Loucy (cell line): ENCODE data around the gene NHERF1.

Experiments used
- H2AFZ ChIP-seq: fragments of 200-600 bp; sonication (generic); 2 replicates; pipeline ENCODE4 v1.6.0; 2016; ENCODE audit warnings: antibody characterized with exemption, mild to moderate bottlenecking, low read length, moderate library complexity
- H3F3A ChIP-seq: fragments of 200-600 bp; 2 replicates; pipeline ENCODE4 v1.6.0; 2016; ENCODE audit warnings: antibody characterized with exemption, low read depth, mild to moderate bottlenecking
- H3K27me3 ChIP-seq: fragments of 200-600 bp; sonication (generic); 2 replicates; pipeline ENCODE4 v1.6.1; 2014; ENCODE audit warnings: low read length, mild to moderate bottlenecking; ENCODE audit not compliant: insufficient read depth, poor library complexity, severe bottlenecking
- H3K36me3 ChIP-seq: fragments of 200-600 bp; sonication (generic); 2 replicates; pipeline ENCODE4 v1.6.1; 2016; ENCODE audit warnings: low read length; ENCODE audit not compliant: insufficient read depth
- H3K4me1 ChIP-seq: fragments of 200-600 bp; sonication (generic); 2 replicates; pipeline ENCODE4 v1.5.1; 2014; ENCODE audit warnings: low read length, mild to moderate bottlenecking; ENCODE audit not compliant: insufficient read depth, poor library complexity, severe bottlenecking
- H3K4me2 ChIP-seq: fragments of 200-600 bp; sonication (generic); 2 replicates; pipeline ENCODE4 v1.6.0; 2014; ENCODE audit warnings: antibody characterized with exemption, low read length, low read depth, mild to moderate bottlenecking; ENCODE audit not compliant: poor library complexity, severe bottlenecking
- H3K4me3 ChIP-seq: fragments of 200-600 bp; sonication (generic); 2 replicates; pipeline ENCODE4 v1.5.1; 2014; ENCODE audit warnings: low read length, mild to moderate bottlenecking, mixed read lengths; ENCODE audit not compliant: poor library complexity, severe bottlenecking
- H3K79me2 ChIP-seq: fragments of 200-600 bp; sonication (generic); 2 replicates; pipeline ENCODE4 v1.6.1; 2014; ENCODE audit warnings: low read length; ENCODE audit not compliant: insufficient read depth
- H3K9ac ChIP-seq: fragments of 200-600 bp; sonication (generic); 2 replicates; pipeline ENCODE4 v1.6.0; 2014; ENCODE audit warnings: mild to moderate bottlenecking, low read depth, low read length, moderate library complexity; ENCODE audit not compliant: poor library complexity, severe bottlenecking
- H3K9me2 ChIP-seq: fragments of 200-600 bp; sonication (generic); replicated peaks from 2 replicates; pipeline ENCODE4 v1.6.1; 2016; ENCODE audit warnings: low read depth, low read length, mixed read lengths
- H3K9me3 ChIP-seq: fragments of 200-600 bp; sonication (generic); 2 replicates; pipeline ENCODE4 v1.6.1; 2014; ENCODE audit warnings: mild to moderate bottlenecking, antibody characterized with exemption, low read length, low read depth; ENCODE audit not compliant: insufficient read depth
- H4K20me1 ChIP-seq: fragments of 200-600 bp; sonication (generic); 2 replicates; pipeline ENCODE4 v1.6.0; 2014; ENCODE audit warnings: antibody characterized with exemption, low read length, mild to moderate bottlenecking; ENCODE audit not compliant: insufficient read depth, poor library complexity, severe bottlenecking
- CTCF ChIP-seq: fragments of 200-600 bp; sonication (generic); conservative IDR thresholded peaks from 2 replicates; pipeline ENCODE4 v1.5.1; 2014; ENCODE audit warnings: mild to moderate bottlenecking, antibody characterized with exemption, low read length
- EZH2phosphoT487 ChIP-seq: fragments of 200-600 bp; IDR thresholded peaks from 2 replicates; pipeline ENCODE4 v1.6.1; 2018; ENCODE audit warnings: antibody characterized with exemption, mild to moderate bottlenecking, moderate library complexity, borderline replicate concordance

NHERF1 gene

GRCh38 chr17:74733365-74734122 lies 14.9 kb upstream of the NHERF1 start:
- TF ChIP-seq CTCF = no peak
- Histone ChIP-seq H3K9ac (no peak overlapping the region), H3K9me3 (no peaks in the 10 kb centered on the region), H3K4me2 (no peak overlapping the region), H3K4me3 (no peak overlapping the region), H3K27me3 (no peaks in the 10 kb centered on the region), H3K79me2 (peaks cover 8% of the 10 kb centered on the region), H3K36me3 (no peaks in the 10 kb centered on the region), H2AFZ (no peak overlapping the region), H3K4me1 (peaks cover 51% of the 10 kb centered on the region), H3F3A (no peaks in the 10 kb centered on the region), H4K20me1 (no peaks in the 10 kb centered on the region), H3K9me2 (no peaks in the 10 kb centered on the region)

- Histone ChIP-seq H4K20me1 (no peaks in the 10 kb centered on the region), H3K79me2 (peaks cover 15% of the 10 kb centered on the region), H3K9me3 (no peaks in the 10 kb centered on the region), H3K4me3 (no peak overlapping the region), H2AFZ (no peak overlapping the region), H3K4me1 (peaks cover 56% of the 10 kb centered on the region), H3K9me2 (no peaks in the 10 kb centered on the region), H3K9ac (no peak overlapping the region), H3K4me2 (no peak overlapping the region), H3K27me3 (no peaks in the 10 kb centered on the region), H3K36me3 (no peaks in the 10 kb centered on the region), H3F3A (0 out of 2 replicates have a peak, but pooled peaks cover 2% of the 10 kb centered on the region)
- TF ChIP-seq EZH2phosphoT487 (no peak), CTCF (no peak)
Measured at GRCh38 chr17:74734256-74734655, 14.2 kb upstream of the NHERF1 start.

- no peaks in the 10 kb centered on the region for H3K9me2 ChIP-seq
- peak within 1 kb of the TSS; percentile 92 for H3K4me3 ChIP-seq
- peak within 1 kb of the TSS; percentile 99 for H3K9ac ChIP-seq
- H3F3A ChIP-seq = peaks cover 4% of the 10 kb centered on the region; the same call in 1 of the 2 replicates
- no peaks in the 10 kb centered on the region for H3K27me3 ChIP-seq
- H4K20me1 ChIP-seq = no peaks in the 10 kb centered on the region
- H3K4me2 ChIP-seq = peak within 1 kb of the TSS; percentile 68
- peaks cover 55% of the 10 kb centered on the region for H3K4me1 ChIP-seq
- no peak for TF ChIP-seq EZH2phosphoT487
- peak; percentile 59 for TF ChIP-seq CTCF
- peaks cover 40% of the 10 kb centered on the region for H3K79me2 ChIP-seq
- peak within 1 kb of the TSS; percentile 24; the same call in 1 of the 2 replicates for H2AFZ ChIP-seq
- no peaks in the 10 kb centered on the region for H3K9me3 ChIP-seq
- H3K36me3 ChIP-seq = no peaks in the 10 kb centered on the region
Measured at GRCh38 chr17:74736513-74737298, 11.7 kb upstream of the NHERF1 start, which contains the start of gene RAB37. TSS of gene RAB37 (plus strand) at chr17:74737256. CDS start at chr17:74737273, 17 bp downstream.
